ENCODE measurements around the gene TRIM75.

GRCh38 chr4:165059386-165059785 lies 5.7 kb downstream of the TRIM75 start:
- no peak for TF ChIP-seq GATA3 (IDR thresholded peaks at IDR 0.05; ENCODE audit: low read depth, low read length)
- TF ChIP-seq GATA2 (IDR thresholded peaks at IDR 0.05; ENCODE audit: low read depth, low read length): no peak
